Myocyte (in vitro differentiated cells): ENCODE measurements around the gene UTP15. TPM values are rescaled to one million over a fixed set of nuclear protein-coding genes. Genes with fewer than 3 reads are reported as not detected.

Source experiments
- DNase-seq: peaks from one replicate; pipeline ENCODE4 v3.0.0-alpha.2; 2012; ENCODE audit warnings: low read depth
- total RNA-seq: library from RNA; depleted of rRNA; stranded (reverse); fragments of >200 nt; gene quantifications from 2 replicates; pipeline ENCODE4 v1.2.3, GENCODE V29; 2014

UTP15 gene
- total RNA-seq, 1 donor from 2014 or later: 21.4 TPM

DNA sequence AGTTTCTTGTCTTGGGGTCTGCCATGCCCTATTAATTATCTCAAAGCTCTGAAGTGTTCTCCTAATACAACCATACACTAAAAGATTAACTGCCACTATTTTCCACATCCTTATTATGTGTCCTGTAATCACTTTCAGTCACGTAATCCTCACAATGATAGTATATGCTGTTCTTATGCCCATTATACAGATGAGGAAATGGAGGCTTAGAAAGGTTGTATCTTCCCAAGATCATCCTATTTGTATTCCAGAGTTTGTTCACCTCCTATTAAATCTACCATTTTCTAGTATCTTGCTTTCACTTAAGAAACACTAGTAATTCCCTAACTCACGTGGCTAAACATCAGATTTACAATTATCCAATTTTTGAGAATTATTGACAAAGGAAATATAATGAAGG lies 57.5 kb downstream of the UTP15 start:
- DNase-seq: no peak

DNA sequence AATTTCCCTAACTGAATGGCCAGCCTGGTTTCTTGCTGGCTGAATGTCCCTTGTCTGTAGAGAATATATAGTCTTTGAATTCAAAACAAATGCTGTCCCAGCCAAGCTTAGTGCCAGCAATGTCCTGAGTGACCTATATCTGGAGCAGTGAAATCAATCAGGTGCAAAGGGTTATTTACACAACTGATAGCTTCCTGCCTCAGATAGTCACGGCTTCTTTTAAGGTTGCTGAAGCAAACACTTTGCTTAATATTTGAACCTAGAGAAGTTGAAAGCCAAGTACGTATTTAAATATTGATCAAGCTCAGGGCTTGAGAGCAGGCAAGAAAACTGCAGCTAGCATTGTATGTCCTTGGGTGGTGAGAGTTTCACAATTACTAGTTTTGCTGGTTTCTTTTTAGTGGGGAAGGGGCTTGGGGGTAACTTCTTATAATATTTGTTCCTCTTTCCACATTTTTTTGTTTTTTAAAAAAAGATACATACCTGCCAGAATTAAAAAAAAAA lies 58.4 kb downstream of the UTP15 start:
- DNase-seq: no peak

DNA sequence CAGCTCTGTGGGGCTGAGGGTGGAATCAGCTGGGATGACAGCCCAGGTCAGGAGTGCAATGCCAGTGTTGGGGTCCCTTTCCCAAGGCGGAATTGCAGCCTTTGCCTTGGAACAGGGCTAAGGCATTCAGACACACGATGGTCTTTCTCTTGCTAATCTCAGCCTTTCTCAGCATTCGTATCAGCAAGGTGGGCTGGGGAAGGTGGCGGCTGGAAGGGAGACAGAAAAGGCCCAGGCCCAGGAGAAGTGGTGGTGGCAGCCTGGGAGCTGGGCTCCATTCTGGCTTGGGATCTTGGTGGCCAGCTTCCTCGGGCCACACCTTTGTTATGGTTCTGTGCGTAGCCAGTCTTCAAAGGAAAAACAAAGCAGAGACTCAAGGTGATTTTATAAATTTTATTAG lies 59.3 kb downstream of the UTP15 start:
- DNase-seq: no peak

DNA sequence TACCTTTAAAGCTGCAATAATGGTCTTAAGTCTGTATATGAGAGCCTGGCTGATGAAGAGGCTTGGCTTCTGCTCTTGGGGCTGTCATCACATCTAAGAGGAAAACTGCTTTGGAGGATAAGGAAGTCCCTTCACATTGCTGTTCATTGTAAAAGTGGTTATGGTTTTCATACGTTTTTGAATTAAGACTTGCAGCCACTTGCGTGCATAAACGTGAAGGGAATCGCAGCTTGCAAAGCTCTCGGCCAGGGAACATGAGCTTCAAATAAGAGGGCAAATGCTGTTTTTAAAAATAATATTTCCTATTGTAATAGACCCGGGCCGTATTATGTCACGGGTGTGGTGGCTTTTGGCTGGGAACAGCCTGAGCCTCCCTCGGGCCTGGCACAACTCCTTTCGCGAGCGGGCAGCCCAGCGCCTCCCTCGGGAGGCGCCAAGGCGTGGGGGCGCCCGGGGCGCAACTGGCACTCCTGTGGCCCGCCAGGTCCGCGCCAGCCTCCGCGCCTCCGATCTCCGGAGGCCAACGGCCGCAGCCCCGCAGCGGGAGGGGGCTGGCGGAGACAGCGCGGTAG lies 59.9 kb downstream of the UTP15 start:
- no peak for DNase-seq

DNA sequence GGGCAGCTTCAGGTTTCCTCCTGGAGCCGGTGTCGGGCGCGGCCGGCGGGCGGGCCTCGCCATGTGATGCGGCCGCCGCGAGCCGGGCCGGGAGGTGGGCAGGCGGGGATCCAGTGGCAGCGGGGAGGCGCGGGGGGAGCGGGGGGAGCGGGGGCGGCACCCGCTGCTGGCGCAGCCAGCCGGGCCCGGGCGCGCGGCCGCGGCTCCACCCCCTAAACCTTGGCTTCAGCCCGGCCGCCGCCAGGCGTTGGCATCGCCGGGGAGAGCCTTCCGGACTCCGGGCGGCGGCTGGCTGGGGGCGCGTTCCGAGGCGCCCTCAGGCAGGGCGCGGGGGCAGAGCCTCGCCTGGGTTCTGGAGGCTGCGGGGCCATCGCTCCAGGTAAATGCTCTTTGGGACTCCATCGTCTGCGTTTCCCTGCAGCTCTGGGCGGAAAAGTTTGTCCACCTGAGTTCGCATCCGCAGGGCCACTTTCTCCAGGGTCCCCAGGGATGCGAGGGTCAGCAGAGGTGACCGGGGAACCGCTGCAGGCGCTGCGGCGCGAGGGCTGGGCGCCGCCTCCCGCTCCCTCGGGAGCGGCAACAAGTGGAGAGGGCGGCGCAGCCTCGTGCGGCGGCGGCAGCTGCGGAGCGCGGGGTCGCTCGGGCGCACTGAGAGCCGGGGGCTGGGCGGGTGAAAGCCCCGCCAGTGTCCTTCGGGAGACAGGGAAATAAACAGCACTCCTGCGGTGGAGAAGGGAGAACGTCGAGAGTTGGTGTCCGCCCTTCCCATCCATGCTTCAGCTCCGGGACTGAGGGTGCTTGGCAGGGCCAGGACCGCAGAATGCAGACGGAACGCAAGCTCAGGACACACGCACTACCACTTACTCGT lies 60.6 kb downstream of the UTP15 start, which contains the start of gene ARHGEF28:
TSS of gene ARHGEF28 (plus strand) at position 253 of the 868 bp plus-strand sequence. CDS start 58,656 bp downstream, outside the sequence.
- DNase-seq: peak; percentile 84

DNA sequence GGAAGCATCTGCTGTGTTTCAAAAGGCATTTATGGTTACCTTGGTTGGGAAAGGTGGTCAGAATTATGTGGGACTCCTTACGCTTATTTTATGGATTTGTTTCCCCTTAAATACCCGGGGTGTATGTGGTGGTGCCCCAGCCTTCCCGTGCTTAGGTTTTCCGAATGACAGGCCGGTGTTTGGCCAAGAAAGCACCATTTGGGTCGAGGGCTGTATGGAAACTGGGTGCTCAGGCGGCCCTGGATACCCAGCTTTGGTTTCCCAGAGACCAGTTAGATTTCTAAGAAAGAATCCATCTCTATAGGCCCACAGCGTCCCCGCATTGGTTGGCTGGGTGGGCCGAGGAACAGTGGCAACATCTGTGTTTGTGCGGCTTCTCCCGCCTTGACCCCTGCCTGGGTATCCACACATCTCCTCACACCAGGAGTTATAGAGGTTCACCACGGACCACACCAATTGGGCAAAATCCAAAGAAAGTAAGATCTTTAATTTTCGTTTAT lies 61.3 kb downstream of the UTP15 start:
- no peak for DNase-seq

DNA sequence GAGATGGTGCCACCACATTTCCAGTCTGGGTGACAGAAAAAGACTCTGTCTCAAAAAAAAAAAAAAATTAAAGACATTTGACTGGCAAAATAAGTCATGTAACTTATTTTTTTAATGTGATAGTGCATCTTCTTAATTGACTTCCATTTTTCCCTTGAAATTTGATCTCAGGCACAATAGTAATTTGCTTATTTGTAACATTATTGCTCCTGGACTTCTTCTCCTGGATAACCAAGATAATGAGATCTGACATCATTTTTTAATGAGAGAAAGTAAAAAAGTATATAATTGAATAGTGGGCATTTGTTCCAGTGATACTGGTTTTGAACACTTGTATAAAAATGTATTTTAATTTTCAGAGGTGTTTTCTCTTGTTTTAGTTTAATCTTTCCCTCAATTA lies 63.9 kb downstream of the UTP15 start:
- no peak for DNase-seq

DNA sequence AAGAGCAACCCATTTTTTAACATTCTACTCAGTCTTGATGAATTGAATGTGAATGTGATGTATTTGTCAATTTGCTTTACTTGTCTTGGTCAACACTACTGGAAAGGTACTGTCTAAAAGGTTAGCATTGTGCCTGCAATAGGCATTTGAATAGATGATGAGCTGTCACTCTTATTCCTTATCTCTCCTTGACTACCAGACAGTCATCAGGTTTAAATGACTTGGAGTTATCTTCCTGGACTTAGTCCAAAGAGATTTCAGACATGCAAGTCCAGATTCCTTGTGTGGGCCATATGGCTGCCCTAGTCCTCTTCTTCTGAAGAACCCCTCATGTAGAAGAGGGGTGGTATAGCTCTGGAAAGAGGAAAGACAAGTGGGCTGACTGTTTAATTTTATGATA lies 65.2 kb downstream of the UTP15 start:
- DNase-seq: no peak

DNA sequence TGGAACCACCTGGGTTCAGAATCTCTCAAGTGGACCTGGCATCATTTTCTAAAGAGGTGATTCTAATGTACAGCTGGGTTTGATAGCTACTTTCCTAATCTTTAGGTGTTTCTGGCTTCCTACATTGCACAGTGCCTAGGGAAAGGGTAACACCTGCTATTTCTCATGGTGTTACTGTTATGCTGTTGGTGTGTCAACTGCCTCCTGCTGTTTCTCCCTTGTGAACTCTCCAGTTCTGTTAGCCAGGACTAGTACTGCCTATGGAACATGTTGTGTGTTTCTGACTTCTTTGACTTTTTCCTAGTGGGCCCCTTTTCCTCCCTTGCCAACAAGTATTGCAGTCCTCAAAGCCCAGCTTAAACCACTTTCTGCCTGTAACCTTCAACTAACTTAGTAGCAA lies 66.0 kb downstream of the UTP15 start:
- no peak for DNase-seq

Other genes starting within 250 kb of the UTP15 start
- 14.0 and 18.6 TPM in 2 replicates for gene FOXD1, start 117.0 kb upstream of the UTP15 start, total RNA-seq
- gene BTF3, start 67.3 kb upstream of the UTP15 start, total RNA-seq: 458 and 480 TPM in 2 replicates
- 29.2 and 29.4 TPM in 2 replicates for gene ANKRA2, start 104 bp upstream of the UTP15 start, total RNA-seq
- gene ARHGEF28, start 60.5 kb downstream of the UTP15 start, total RNA-seq: 12.2 and 20.1 TPM in 2 replicates